Suprapubic skin (tissue), 4 donors: ENCODE results near the gene TGFBR2. TPM values are rescaled to one million over a fixed set of nuclear protein-coding genes. Genes with fewer than 3 reads are reported as not detected.
A peak's percentile ranks its signal among the peaks of the same experiment; 100 is the strongest.

ENCODE experiments used
- DNase-seq, 2 donors: peaks; one replicate each; pipeline ENCODE4 v3.0.0-alpha.2; 2019; ENCODE audit warnings: low spot score in 2 of 2
- H3K27ac ChIP-seq: fragments of 200-600 bp; sonication (generic); one replicate; pipeline ENCODE4 v1.5.1; 2019
- H3K27me3 ChIP-seq: fragments of 200-600 bp; sonication (generic); one replicate; pipeline ENCODE4 v1.5.1; 2019
- H3K36me3 ChIP-seq: fragments of 200-600 bp; sonication (generic); one replicate; pipeline ENCODE4 v1.5.1; 2019
- H3K4me1 ChIP-seq: fragments of 200-600 bp; sonication (generic); one replicate; pipeline ENCODE4 v1.5.1; 2019
- H3K4me3 ChIP-seq: fragments of 200-600 bp; sonication (generic); one replicate; pipeline ENCODE4 v1.5.1; 2019; ENCODE audit warnings: mild to moderate bottlenecking
- H3K9me3 ChIP-seq: fragments of 200-600 bp; sonication (generic); one replicate; pipeline ENCODE4 v1.5.1; 2019
- CTCF ChIP-seq, 2 donors: fragments of 200-600 bp in 1 of 2; fragments of 450-650 bp in 1 of 2; sonication (generic) in 1 of 2; IDR thresholded peaks; one replicate each; pipeline ENCODE4 v1.5.1; 2016 to 2019; ENCODE audit warnings: antibody characterized with exemption in 2 of 2, mild to moderate bottlenecking in 1 of 2, moderate library complexity in 1 of 2
- EP300 ChIP-seq: sonication (generic); formaldehyde crosslinking; IDR thresholded peaks from one replicate; pipeline ENCODE4 v1.6.1; 2017; ENCODE audit warnings: antibody characterized with exemption
- POLR2A ChIP-seq, 2 donors: fragments of 450-650 bp; IDR thresholded peaks; one replicate each; pipeline ENCODE4 v1.6.1; 2017; ENCODE audit warnings: antibody characterized with exemption in 2 of 2, mild to moderate bottlenecking in 2 of 2, moderate library complexity in 2 of 2
- POLR2AphosphoS5 ChIP-seq, 3 donors: sonication (generic); formaldehyde crosslinking; IDR thresholded peaks; one replicate each; pipeline ENCODE4 v1.6.1; 2017; ENCODE audit warnings: antibody characterized with exemption in 3 of 3
- WGBS: methylation state at CpG from one replicate; pipeline ENCODE4 v1.1.5; 2018; 5-methylcytosine and 5-hydroxymethylcytosine counted together
- total RNA-seq, 4 donors: library from RNA; depleted of rRNA; stranded (reverse); fragments of >200 nt; gene quantifications; one replicate each; pipeline ENCODE4 v1.1.0, GENCODE V29; 2016

The TGFBR2 gene
- total RNA-seq, 4 donors from 2014 or later: 63.7 to 84.3 (median 83.3) TPM

- WGBS: 83% methylated on average over 7 of the region's 7 CpGs
These were observed 37.5 kb downstream of the TGFBR2 start for GRCh38 chr3:30643763-30644462.

DNA sequence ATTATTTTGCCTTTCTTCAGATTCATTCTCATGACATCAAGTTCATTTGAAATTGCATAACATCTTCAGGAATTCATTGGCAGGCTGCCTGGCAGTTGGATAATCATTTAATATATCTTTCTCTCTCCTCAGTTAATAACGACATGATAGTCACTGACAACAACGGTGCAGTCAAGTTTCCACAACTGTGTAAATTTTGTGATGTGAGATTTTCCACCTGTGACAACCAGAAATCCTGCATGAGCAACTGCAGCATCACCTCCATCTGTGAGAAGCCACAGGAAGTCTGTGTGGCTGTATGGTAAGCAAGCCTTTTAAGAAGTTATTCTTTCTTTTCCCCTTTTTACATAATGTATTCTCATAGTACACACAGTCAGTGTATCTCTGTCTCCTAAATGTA is 38.2 kb downstream of the TGFBR2 start:
- peak; percentile 67 to 80 for DNase-seq
- WGBS: 2% methylated on average over 2 of the region's 2 CpGs
- Histone ChIP-seq H3K9me3 (no peaks in the 10 kb centered on the region), H3K27ac (peak overlapping the region; percentile 29), H3K36me3 (peaks cover 31% of the 10 kb centered on the region), H3K27me3 (no peaks in the 10 kb centered on the region), H3K4me1 (peaks cover 63% of the 10 kb centered on the region), H3K4me3 (no peak overlapping the region)
- TF ChIP-seq EP300: no peak

More at GRCh38 chr3:30643763-30644462, 37.5 kb downstream of the TGFBR2 start:
- Histone ChIP-seq H3K27me3 (no peaks in the 10 kb centered on the region), H3K9me3 (no peaks in the 10 kb centered on the region), H3K4me3 (no peak overlapping the region), H3K4me1 (peaks cover 66% of the 10 kb centered on the region), H3K27ac (peak overlapping the region; percentile 29), H3K36me3 (peaks cover 31% of the 10 kb centered on the region)
- DNase-seq: no peak
- no peak for TF ChIP-seq EP300
- TF ChIP-seq POLR2A (IDR thresholded peaks at IDR 0.05): no peak

- Histone ChIP-seq H3K36me3 (peaks cover 34% of the 10 kb centered on the region), H3K9me3 (no peaks in the 10 kb centered on the region), H3K4me1 (peaks cover 63% of the 10 kb centered on the region), H3K27me3 (no peaks in the 10 kb centered on the region), H3K4me3 (no peak overlapping the region), H3K27ac (no peak overlapping the region)
- TF ChIP-seq POLR2A (IDR thresholded peaks at IDR 0.05): no peak
- no peak for TF ChIP-seq EP300
- TF ChIP-seq POLR2AphosphoS5 (IDR thresholded peaks at IDR 0.05): no peak
- TF ChIP-seq CTCF (IDR thresholded peaks at IDR 0.05): no peak
- 82% methylated on average over 4 of the region's 4 CpGs for WGBS
- no peak for DNase-seq
These were observed 38.7 kb downstream of the TGFBR2 start for GRCh38 chr3:30645077-30645476.

- TF ChIP-seq EP300: no peak
- WGBS: 78% methylated on average over 5 of the region's 5 CpGs
- Histone ChIP-seq H3K27me3 (no peaks in the 10 kb centered on the region), H3K4me1 (peaks cover 56% of the 10 kb centered on the region), H3K9me3 (no peaks in the 10 kb centered on the region), H3K4me3 (no peak overlapping the region), H3K36me3 (peaks cover 47% of the 10 kb centered on the region), H3K27ac (no peak overlapping the region)
- no peak for DNase-seq
These were observed 39.9 kb downstream of the TGFBR2 start for GRCh38 chr3:30646181-30646876.

DNA sequence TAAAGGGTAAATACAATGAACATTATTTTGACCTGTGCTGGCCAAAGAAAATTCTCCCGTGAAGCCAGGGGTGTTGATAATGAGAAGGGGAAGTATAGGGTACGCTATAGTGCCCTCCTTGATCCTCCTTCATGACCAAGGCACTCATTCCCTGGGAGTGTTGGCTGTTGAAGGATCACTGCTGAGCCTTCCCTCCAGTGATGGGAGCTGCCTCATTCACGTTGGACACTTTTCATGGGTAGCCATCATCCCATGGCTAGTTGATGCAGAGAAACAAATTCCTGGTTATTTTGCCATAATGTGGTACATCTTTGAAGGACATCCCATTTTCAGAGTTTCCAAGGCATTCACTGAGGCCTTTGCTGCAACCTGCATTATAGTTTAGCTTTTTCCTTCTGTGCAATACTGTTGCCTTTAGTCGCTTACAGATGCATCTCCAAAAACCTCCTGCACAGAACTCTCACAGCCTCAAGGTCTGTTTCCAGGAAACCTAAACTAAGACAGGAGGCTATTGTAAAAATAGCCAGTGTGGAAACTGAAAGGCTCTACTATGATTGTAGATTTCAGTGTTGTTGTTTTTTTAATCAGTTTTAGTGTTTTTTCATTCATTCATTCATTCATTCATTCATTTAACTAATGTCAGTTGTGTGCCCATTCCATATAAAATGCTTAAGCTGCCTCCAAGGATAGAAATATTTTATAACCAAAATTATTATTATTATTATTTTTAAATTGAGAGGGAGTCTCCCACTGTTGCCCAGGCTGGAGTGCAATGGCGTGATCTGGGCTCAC is 40.8 kb downstream of the TGFBR2 start:
- Histone ChIP-seq H3K27me3 (no peaks in the 10 kb centered on the region), H3K9me3 (no peaks in the 10 kb centered on the region), H3K4me3 (no peak overlapping the region), H3K36me3 (peaks cover 54% of the 10 kb centered on the region), H3K4me1 (peaks cover 47% of the 10 kb centered on the region), H3K27ac (no peak overlapping the region)
- WGBS: 75% methylated on average over 5 of the region's 5 CpGs
- TF ChIP-seq POLR2A (IDR thresholded peaks at IDR 0.05) (no peak), CTCF (IDR thresholded peaks at IDR 0.05) (no peak), EP300 (no peak), POLR2AphosphoS5 (IDR thresholded peaks at IDR 0.05) (no peak)
- DNase-seq: no peak

DNA sequence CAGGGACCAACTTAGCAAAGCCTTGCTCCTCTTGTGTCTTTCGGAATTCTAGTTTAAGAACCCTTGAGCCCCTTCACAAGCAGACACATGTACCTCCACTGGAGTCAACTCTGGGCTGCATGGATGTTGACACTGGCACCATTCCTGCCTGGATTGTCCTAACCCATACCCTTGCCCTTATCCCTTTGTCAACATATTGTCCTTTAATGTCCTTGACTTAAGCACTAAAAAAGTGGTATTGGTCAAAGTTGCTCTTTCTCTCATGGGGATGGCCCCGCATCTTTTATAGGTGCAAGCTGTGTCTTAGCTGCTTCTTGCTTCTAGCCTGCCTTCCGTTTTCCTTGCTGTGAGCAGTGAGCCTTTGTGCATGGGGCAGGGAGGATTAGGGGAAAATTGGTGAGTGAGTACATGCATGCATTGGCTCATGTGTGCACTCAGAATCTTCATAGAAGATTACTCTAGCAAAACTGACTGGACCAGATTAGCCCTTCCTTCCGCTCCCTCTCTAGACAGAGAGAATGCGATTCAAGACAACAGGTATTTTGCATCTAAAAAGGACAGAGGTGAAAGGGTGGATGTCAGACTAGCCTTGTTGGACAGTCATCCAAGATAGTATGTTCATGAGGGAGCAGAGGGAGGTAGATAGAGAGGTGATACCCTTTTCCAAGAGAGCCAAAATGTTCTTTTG is 42.4 kb downstream of the TGFBR2 start:
- 80% methylated on average over 5 of the region's 5 CpGs for WGBS
- TF ChIP-seq POLR2AphosphoS5 (IDR thresholded peaks at IDR 0.05) (no peak), EP300 (no peak), POLR2A (IDR thresholded peaks at IDR 0.05) (no peak), CTCF (IDR thresholded peaks at IDR 0.05) (no peak)
- H3K27me3 ChIP-seq: no peaks in the 10 kb centered on the region
- H3K36me3 ChIP-seq: peaks cover 70% of the 10 kb centered on the region
- DNase-seq: no peak
- H3K4me3 ChIP-seq: no peak overlapping the region
- H3K27ac ChIP-seq: no peak overlapping the region
- peaks cover 32% of the 10 kb centered on the region for H3K4me1 ChIP-seq
- no peaks in the 10 kb centered on the region for H3K9me3 ChIP-seq
